ENCODE results near the gene DGLUCY. TPM values are rescaled to one million over a fixed set of nuclear protein-coding genes. Genes with fewer than 3 reads are reported as not detected.
"Not testable (repeated sequence)": the region's sequence is repeated elsewhere in the genome, so short reads cannot be mapped to it uniquely, and the experiment has no call there.

Gene DGLUCY
- polyA plus RNA-seq, 1 donor, result 78.4 TPM

- WGBS (ENCODE audit: insufficient coverage, low lambda C conversion rate), result no CpG with 5 or more reads among the region's 2 CpGs
- no peaks in the 10 kb centered on the region for H3K9me3 ChIP-seq (ENCODE audit: control insufficient read depth, low read depth, low read length)
- H3K4me1 ChIP-seq (ENCODE audit: control insufficient read depth, insufficient read depth, low read length), result peaks cover 35% of the 10 kb centered on the region
- H3K27ac ChIP-seq (ENCODE audit: low read length), result no peak overlapping the region
- no peaks in the 10 kb centered on the region for H3K27me3 ChIP-seq (ENCODE audit: control insufficient read depth, insufficient read depth, low read length)
- H3K36me3 ChIP-seq (ENCODE audit: control insufficient read depth, insufficient read depth, low read length), result peaks cover 15% of the 10 kb centered on the region
- no peak for DNase-seq
- no peak overlapping the region for H3K4me3 ChIP-seq (ENCODE audit: low read length)
These were observed 4.7 kb downstream of the DGLUCY start for GRCh38 chr14:91118511-91119068.

- Histone ChIP-seq H3K4me3 (ENCODE audit: low read length) (no peak overlapping the region), H3K27ac (ENCODE audit: low read length) (peak overlapping the region; percentile 51), H3K36me3 (ENCODE audit: control insufficient read depth, insufficient read depth, low read length) (peaks cover 15% of the 10 kb centered on the region), H3K4me1 (ENCODE audit: control insufficient read depth, insufficient read depth, low read length) (peaks cover 32% of the 10 kb centered on the region), H3K9me3 (ENCODE audit: control insufficient read depth, low read depth, low read length) (no peaks in the 10 kb centered on the region), H3K27me3 (ENCODE audit: control insufficient read depth, insufficient read depth, low read length) (no peaks in the 10 kb centered on the region)
- DNase-seq, result no peak
- 80% methylated on average over 2 of the region's 8 CpGs for WGBS (ENCODE audit: insufficient coverage, low lambda C conversion rate)
These were observed 5.9 kb downstream of the DGLUCY start for GRCh38 chr14:91119556-91120311.

- no peak overlapping the region for H3K4me3 ChIP-seq (ENCODE audit: low read length)
- peaks cover 25% of the 10 kb centered on the region for H3K4me1 ChIP-seq (ENCODE audit: control insufficient read depth, insufficient read depth, low read length)
- H3K36me3 ChIP-seq (ENCODE audit: control insufficient read depth, insufficient read depth, low read length), result peaks cover 25% of the 10 kb centered on the region
- 93% methylated on average over 3 of the region's 8 CpGs for WGBS (ENCODE audit: insufficient coverage, low lambda C conversion rate)
- no peak for DNase-seq
- H3K27me3 ChIP-seq (ENCODE audit: control insufficient read depth, insufficient read depth, low read length), result no peaks in the 10 kb centered on the region
- H3K9me3 ChIP-seq (ENCODE audit: control insufficient read depth, low read depth, low read length), result no peaks in the 10 kb centered on the region
- peak overlapping the region; percentile 49 for H3K27ac ChIP-seq (ENCODE audit: low read length)
These were observed 9.3 kb downstream of the DGLUCY start for GRCh38 chr14:91123201-91123600.

GRCh38 chr14:91124406-91125270, 10.8 kb downstream of the DGLUCY start:
- Histone ChIP-seq H3K4me1 (ENCODE audit: control insufficient read depth, insufficient read depth, low read length) (peaks cover 21% of the 10 kb centered on the region), H3K36me3 (ENCODE audit: control insufficient read depth, insufficient read depth, low read length) (peaks cover 22% of the 10 kb centered on the region)
- H3K9me3 ChIP-seq (ENCODE audit: control insufficient read depth, low read depth, low read length); DNase-seq; H3K4me3 ChIP-seq (ENCODE audit: low read length); H3K27ac ChIP-seq (ENCODE audit: low read length); H3K27me3 ChIP-seq (ENCODE audit: control insufficient read depth, insufficient read depth, low read length): not testable (repeated sequence)
- no CpG with 5 or more reads among the region's 5 CpGs for WGBS (ENCODE audit: insufficient coverage, low lambda C conversion rate)

GRCh38 chr14:91125271-91125660, 11.4 kb downstream of the DGLUCY start:
- H3K4me3 ChIP-seq (ENCODE audit: low read length), result no peak overlapping the region
- peak in 1 of 2 donors; percentile 25 for DNase-seq
- H3K27ac ChIP-seq (ENCODE audit: low read length), result no peak overlapping the region
- peaks cover 26% of the 10 kb centered on the region for H3K36me3 ChIP-seq (ENCODE audit: control insufficient read depth, insufficient read depth, low read length)
- no peaks in the 10 kb centered on the region for H3K27me3 ChIP-seq (ENCODE audit: control insufficient read depth, insufficient read depth, low read length)
- H3K4me1 ChIP-seq (ENCODE audit: control insufficient read depth, insufficient read depth, low read length), result peaks cover 19% of the 10 kb centered on the region
- 57% methylated on average over 2 of the region's 7 CpGs for WGBS (ENCODE audit: insufficient coverage, low lambda C conversion rate)
- no peaks in the 10 kb centered on the region for H3K9me3 ChIP-seq (ENCODE audit: control insufficient read depth, low read depth, low read length)

GRCh38 chr14:91125801-91126200, 11.9 kb downstream of the DGLUCY start:
- Histone ChIP-seq H3K4me3 (ENCODE audit: low read length) (no peak overlapping the region), H3K4me1 (ENCODE audit: control insufficient read depth, insufficient read depth, low read length) (peaks cover 19% of the 10 kb centered on the region), H3K27me3 (ENCODE audit: control insufficient read depth, insufficient read depth, low read length) (no peaks in the 10 kb centered on the region), H3K9me3 (ENCODE audit: control insufficient read depth, low read depth, low read length) (no peaks in the 10 kb centered on the region), H3K27ac (ENCODE audit: low read length) (no peak overlapping the region), H3K36me3 (ENCODE audit: control insufficient read depth, insufficient read depth, low read length) (peaks cover 27% of the 10 kb centered on the region)
- DNase-seq, result no peak
- WGBS (ENCODE audit: insufficient coverage, low lambda C conversion rate), result no CpG with 5 or more reads among the region's 4 CpGs

GRCh38 chr14:91126761-91127160, 12.9 kb downstream of the DGLUCY start:
- no CpG with 5 or more reads among the region's 2 CpGs for WGBS (ENCODE audit: insufficient coverage, low lambda C conversion rate)
- no peak overlapping the region for H3K4me3 ChIP-seq (ENCODE audit: low read length)
- H3K36me3 ChIP-seq (ENCODE audit: control insufficient read depth, insufficient read depth, low read length), result peaks cover 26% of the 10 kb centered on the region
- no peaks in the 10 kb centered on the region for H3K9me3 ChIP-seq (ENCODE audit: control insufficient read depth, low read depth, low read length)
- H3K27me3 ChIP-seq (ENCODE audit: control insufficient read depth, insufficient read depth, low read length), result no peaks in the 10 kb centered on the region
- H3K4me1 ChIP-seq (ENCODE audit: control insufficient read depth, insufficient read depth, low read length), result peaks cover 19% of the 10 kb centered on the region
- DNase-seq, result no peak
- H3K27ac ChIP-seq (ENCODE audit: low read length), result peak overlapping the region; percentile 88

- DNase-seq, result peak; percentile 81 to 91
- H3K4me3 ChIP-seq (ENCODE audit: low read length), result no peak overlapping the region
- no peaks in the 10 kb centered on the region for H3K9me3 ChIP-seq (ENCODE audit: control insufficient read depth, low read depth, low read length)
- peaks cover 19% of the 10 kb centered on the region for H3K4me1 ChIP-seq (ENCODE audit: control insufficient read depth, insufficient read depth, low read length)
- H3K36me3 ChIP-seq (ENCODE audit: control insufficient read depth, insufficient read depth, low read length), result peaks cover 31% of the 10 kb centered on the region
- peak overlapping the region; percentile 88 for H3K27ac ChIP-seq (ENCODE audit: low read length)
- H3K27me3 ChIP-seq (ENCODE audit: control insufficient read depth, insufficient read depth, low read length), result no peaks in the 10 kb centered on the region
- no CpG with 5 or more reads among the region's 8 CpGs for WGBS (ENCODE audit: insufficient coverage, low lambda C conversion rate)
These were observed 13.5 kb downstream of the DGLUCY start for GRCh38 chr14:91127401-91127801.

- DNase-seq, result no peak
- Histone ChIP-seq H3K27me3 (ENCODE audit: control insufficient read depth, insufficient read depth, low read length) (no peaks in the 10 kb centered on the region), H3K9me3 (ENCODE audit: control insufficient read depth, low read depth, low read length) (no peaks in the 10 kb centered on the region), H3K27ac (ENCODE audit: low read length) (peak overlapping the region; percentile 88), H3K4me1 (ENCODE audit: control insufficient read depth, insufficient read depth, low read length) (peaks cover 19% of the 10 kb centered on the region), H3K4me3 (ENCODE audit: low read length) (no peak overlapping the region), H3K36me3 (ENCODE audit: control insufficient read depth, insufficient read depth, low read length) (peaks cover 34% of the 10 kb centered on the region)
- WGBS (ENCODE audit: insufficient coverage, low lambda C conversion rate), result no CpG with 5 or more reads among the region's 4 CpGs
These were observed 14.1 kb downstream of the DGLUCY start for GRCh38 chr14:91127924-91128323.

- Histone ChIP-seq H3K9me3 (ENCODE audit: control insufficient read depth, low read depth, low read length) (no peaks in the 10 kb centered on the region), H3K4me1 (ENCODE audit: control insufficient read depth, insufficient read depth, low read length) (peaks cover 19% of the 10 kb centered on the region), H3K4me3 (ENCODE audit: low read length) (no peak overlapping the region), H3K27me3 (ENCODE audit: control insufficient read depth, insufficient read depth, low read length) (no peaks in the 10 kb centered on the region), H3K36me3 (ENCODE audit: control insufficient read depth, insufficient read depth, low read length) (peaks cover 41% of the 10 kb centered on the region), H3K27ac (ENCODE audit: low read length) (no peak overlapping the region)
- DNase-seq, result no peak
- no CpG with 5 or more reads among the region's 4 CpGs for WGBS (ENCODE audit: insufficient coverage, low lambda C conversion rate)
These were observed 14.8 kb downstream of the DGLUCY start for GRCh38 chr14:91128699-91129098.
